PFSK-1 (cell line): ENCODE data around the gene NTMT1.

Experiments used
- FOXP2 ChIP-seq: optimal IDR thresholded peaks from 2 replicates; pipeline ENCODE3; 2011; ENCODE audit warnings: borderline replicate concordance, control low read depth, inconsistent platforms; ENCODE audit not compliant: insufficient read depth; ENCODE audit errors: extremely low read length, extremely low read depth
- POLR2AphosphoS5 ChIP-seq: IDR thresholded peaks from 2 replicates; pipeline ENCODE4 v1.6.1; 2012; ENCODE audit warnings: low read depth, mild to moderate bottlenecking, control low read depth, low read length, moderate library complexity
- SIN3A ChIP-seq: IDR thresholded peaks from 2 replicates; pipeline ENCODE4 v1.6.1; 2012; ENCODE audit warnings: mild to moderate bottlenecking, low read length, moderate library complexity, borderline replicate concordance; ENCODE audit not compliant: insufficient read depth
- TAF1 ChIP-seq: IDR thresholded peaks from 2 replicates; pipeline ENCODE4 v1.6.1; 2012; ENCODE audit warnings: low read length, control low read depth, borderline replicate concordance; ENCODE audit not compliant: insufficient read depth
- TF ChIP-seq, protein P1 (sequence below), 2 experiments: IDR thresholded peaks; 2 replicates each; pipeline versions ENCODE4 v1.6.1 to v1.8.0; 2011 to 2012; ENCODE audit warnings: low read depth in 2 of 2, low read length in 2 of 2, control low read depth in 1 of 2, inconsistent platforms in 1 of 2, mild to moderate bottlenecking in 1 of 2, moderate library complexity in 1 of 2; ENCODE audit not compliant: insufficient read depth in 1 of 2

NTMT1 gene

DNA sequence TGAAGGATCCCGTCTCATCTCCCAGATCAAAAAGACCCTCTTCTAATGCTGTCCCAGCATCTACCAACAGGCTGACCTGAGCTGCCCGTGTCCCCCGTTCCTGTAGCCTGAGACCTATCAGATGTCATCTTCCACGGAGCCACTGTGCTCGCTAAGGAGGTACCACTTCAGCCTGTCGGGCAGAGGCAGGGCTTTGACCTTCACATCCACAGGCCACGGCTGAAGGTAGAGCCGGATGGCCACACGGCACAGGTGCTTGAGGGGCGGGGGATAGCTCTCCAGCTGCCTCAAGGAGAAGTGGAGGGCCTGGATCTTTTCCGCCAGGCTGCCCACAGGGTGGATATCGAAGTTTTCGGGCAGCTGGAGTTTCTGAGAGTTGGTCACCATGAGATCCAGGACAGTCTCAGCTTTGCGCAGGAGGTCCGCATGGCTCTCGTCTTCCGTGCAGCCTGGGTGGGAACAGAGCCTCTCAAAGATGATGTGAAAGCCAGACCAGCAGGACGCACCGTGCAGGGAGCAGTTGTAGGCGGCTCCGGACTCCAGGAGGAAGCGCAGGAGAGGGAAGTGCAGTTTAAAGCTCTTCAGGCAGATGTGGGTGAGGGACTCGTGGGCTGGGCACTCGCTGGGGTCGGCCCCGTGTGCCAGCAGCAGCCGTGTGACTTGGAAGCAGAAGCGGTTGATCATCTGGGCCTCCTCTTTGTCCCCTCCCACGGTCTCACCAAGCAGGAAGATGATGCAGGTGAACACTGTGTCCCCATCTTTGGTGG is 11.9 kb downstream of the NTMT1 start:
- TF ChIP-seq, protein P1, sequence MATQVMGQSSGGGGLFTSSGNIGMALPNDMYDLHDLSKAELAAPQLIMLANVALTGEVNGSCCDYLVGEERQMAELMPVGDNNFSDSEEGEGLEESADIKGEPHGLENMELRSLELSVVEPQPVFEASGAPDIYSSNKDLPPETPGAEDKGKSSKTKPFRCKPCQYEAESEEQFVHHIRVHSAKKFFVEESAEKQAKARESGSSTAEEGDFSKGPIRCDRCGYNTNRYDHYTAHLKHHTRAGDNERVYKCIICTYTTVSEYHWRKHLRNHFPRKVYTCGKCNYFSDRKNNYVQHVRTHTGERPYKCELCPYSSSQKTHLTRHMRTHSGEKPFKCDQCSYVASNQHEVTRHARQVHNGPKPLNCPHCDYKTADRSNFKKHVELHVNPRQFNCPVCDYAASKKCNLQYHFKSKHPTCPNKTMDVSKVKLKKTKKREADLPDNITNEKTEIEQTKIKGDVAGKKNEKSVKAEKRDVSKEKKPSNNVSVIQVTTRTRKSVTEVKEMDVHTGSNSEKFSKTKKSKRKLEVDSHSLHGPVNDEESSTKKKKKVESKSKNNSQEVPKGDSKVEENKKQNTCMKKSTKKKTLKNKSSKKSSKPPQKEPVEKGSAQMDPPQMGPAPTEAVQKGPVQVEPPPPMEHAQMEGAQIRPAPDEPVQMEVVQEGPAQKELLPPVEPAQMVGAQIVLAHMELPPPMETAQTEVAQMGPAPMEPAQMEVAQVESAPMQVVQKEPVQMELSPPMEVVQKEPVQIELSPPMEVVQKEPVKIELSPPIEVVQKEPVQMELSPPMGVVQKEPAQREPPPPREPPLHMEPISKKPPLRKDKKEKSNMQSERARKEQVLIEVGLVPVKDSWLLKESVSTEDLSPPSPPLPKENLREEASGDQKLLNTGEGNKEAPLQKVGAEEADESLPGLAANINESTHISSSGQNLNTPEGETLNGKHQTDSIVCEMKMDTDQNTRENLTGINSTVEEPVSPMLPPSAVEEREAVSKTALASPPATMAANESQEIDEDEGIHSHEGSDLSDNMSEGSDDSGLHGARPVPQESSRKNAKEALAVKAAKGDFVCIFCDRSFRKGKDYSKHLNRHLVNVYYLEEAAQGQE (IDR thresholded peaks at IDR 0.05; ENCODE audit: insufficient read depth in 1 of 2, low read depth in 2 of 2, low read length in 2 of 2) = no peak
- TF ChIP-seq TAF1 = no peak

DNA sequence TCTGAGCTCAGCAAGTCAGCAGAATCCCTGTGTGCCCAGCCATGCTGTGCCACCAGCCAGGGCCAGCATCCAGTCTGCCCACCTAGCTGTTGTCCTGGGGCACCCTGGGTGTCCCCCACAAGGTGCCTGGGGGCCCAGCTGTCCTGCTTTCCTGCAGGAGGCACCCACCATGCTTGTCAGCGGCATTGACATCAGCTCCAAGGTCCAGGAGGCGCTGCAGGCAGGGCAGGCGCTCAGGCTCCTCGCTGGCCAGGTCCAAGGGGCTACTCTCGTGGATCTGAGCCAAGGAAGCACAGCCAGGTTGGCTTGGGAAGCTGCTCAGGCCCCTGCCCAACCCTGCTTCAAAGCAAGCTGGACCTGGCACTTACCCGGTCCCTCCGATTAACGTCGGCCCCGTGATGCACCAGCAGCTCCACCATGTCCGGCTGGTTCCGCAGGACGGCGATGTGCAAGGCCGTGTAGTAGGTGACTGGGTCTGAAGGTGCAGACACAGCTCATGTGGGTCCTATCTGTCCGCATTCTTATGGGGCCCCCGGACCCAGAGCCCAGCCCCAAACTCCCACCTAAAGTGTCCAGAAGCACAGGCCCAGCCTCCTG is 13.2 kb downstream of the NTMT1 start:
- TF ChIP-seq POLR2AphosphoS5 = no peak
- TF ChIP-seq, protein P1 (IDR thresholded peaks at IDR 0.05; ENCODE audit: insufficient read depth in 1 of 2, low read depth in 2 of 2, low read length in 2 of 2) = no peak
- TF ChIP-seq SIN3A = no peak
- TF ChIP-seq TAF1 = no peak
- no peak for TF ChIP-seq FOXP2

DNA sequence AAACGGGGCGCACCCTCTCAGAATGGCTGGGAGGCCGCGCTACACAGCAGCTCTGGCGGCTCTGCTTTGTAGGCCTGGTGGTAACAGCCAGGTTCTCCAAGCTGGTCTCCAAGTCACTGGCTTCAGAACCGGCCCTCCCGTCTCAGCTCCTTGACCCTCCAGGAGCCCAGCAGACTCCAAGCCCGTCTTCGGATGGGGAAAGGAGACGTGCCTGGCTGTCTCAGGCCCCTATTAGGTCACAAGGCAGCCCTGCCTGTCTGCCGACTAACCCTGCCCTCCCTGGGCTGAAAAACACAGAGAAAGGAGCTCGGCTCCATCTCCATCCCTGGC is 13.8 kb downstream of the NTMT1 start:
- no peak for TF ChIP-seq SIN3A
- TF ChIP-seq, protein P1 (IDR thresholded peaks at IDR 0.05; ENCODE audit: insufficient read depth in 1 of 2, low read depth in 2 of 2, low read length in 2 of 2) = no peak
- TF ChIP-seq FOXP2 = no peak
- TF ChIP-seq TAF1 = no peak
- TF ChIP-seq POLR2AphosphoS5 = no peak

DNA sequence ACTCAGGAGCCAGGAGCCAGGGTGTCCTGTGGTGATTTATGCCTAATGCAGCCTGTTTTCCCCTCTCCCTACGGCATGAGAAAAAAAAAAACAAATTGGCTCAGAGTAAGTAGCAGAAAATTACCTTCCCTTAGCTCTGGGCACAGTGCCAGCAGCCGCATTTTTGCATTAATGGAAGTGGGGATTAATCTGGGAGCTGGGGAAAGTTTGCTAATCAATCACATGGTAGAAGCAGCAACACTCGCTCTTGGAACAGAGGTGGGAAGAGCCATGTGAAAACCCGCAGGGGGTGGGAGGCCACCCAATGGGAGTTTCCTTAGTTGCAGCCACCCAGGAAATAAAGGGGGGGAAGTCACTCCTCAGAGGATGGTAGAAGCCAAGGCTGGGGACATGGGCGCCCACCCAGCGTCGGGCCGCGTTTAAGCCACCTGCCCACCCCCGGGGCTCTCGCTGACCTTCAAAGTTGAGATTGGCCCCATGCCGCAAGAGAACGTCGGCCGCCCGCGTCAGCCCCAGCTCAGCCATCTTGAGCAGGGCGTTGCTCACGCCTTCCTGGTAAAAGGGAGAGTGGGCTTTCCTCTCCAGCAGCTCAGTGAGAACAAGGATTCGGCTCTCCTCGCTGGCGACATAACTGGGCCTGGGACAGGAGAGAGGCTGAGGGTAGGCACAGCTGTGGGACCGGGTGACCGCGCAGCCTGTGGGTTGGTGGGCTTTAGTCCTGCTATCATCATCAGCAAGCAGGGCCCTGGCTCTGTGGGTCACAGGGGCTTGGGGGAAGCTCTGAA is 14.3 kb downstream of the NTMT1 start:
- TF ChIP-seq, protein P1 (IDR thresholded peaks at IDR 0.05; ENCODE audit: insufficient read depth in 1 of 2, low read depth in 2 of 2, low read length in 2 of 2) = no peak
- TF ChIP-seq TAF1 (no peak), SIN3A (no peak), FOXP2 (no peak), POLR2AphosphoS5 (no peak)
